WTC11 (cell line): Measurements from ENCODE around the gene HAPLN3. TPM values are rescaled to one million over a fixed set of nuclear protein-coding genes. Genes with fewer than 3 reads are reported as not detected.

Experiments
- CBFB ChIP-seq: sonication (generic); formaldehyde crosslinking; IDR thresholded peaks from 2 replicates; pipeline ENCODE4 v1.8.1; 2022; ENCODE audit warnings: mild to moderate bottlenecking, low read depth, missing genetic modification reagents
- CREM ChIP-seq: sonication (generic); formaldehyde crosslinking; IDR thresholded peaks from 2 replicates; pipeline ENCODE4 v1.8.1; 2022; ENCODE audit warnings: mild to moderate bottlenecking, missing genetic modification reagents, moderate library complexity
- ESRRA ChIP-seq: sonication (generic); formaldehyde crosslinking; IDR thresholded peaks from 2 replicates; pipeline ENCODE4 v1.8.1; 2022; ENCODE audit warnings: mild to moderate bottlenecking, missing genetic modification reagents, borderline replicate concordance
- ETV6 ChIP-seq: sonication (generic); formaldehyde crosslinking; IDR thresholded peaks from 2 replicates; pipeline ENCODE4 v1.8.1; 2022; ENCODE audit warnings: mild to moderate bottlenecking, missing genetic modification reagents
- FOXK1 ChIP-seq: sonication (generic); formaldehyde crosslinking; IDR thresholded peaks from 2 replicates; pipeline ENCODE4 v1.8.0; 2022; ENCODE audit warnings: mild to moderate bottlenecking, moderate library complexity, missing genetic modification reagents
- FOXP1 ChIP-seq: sonication (generic); formaldehyde crosslinking; IDR thresholded peaks from 2 replicates; pipeline ENCODE4 v1.8.0; 2022; ENCODE audit warnings: missing genetic modification reagents, mild to moderate bottlenecking, moderate library complexity, borderline replicate concordance
- NFYB ChIP-seq: sonication (generic); formaldehyde crosslinking; conservative IDR thresholded peaks from 2 replicates; pipeline ENCODE4 v1.8.0; 2022; ENCODE audit warnings: low read depth, missing genetic modification reagents
- NR1H2 ChIP-seq: sonication (generic); formaldehyde crosslinking; IDR thresholded peaks from 2 replicates; pipeline ENCODE4 v1.9.0; 2021; ENCODE audit warnings: mild to moderate bottlenecking, moderate library complexity, missing genetic modification reagents
- NR3C1 ChIP-seq: sonication (generic); formaldehyde crosslinking; conservative IDR thresholded peaks from 2 replicates; pipeline ENCODE4 v1.8.1; 2023; ENCODE audit warnings: low read depth, mild to moderate bottlenecking, missing genetic modification reagents
- SMAD3 ChIP-seq: sonication (generic); formaldehyde crosslinking; IDR thresholded peaks from 2 replicates; pipeline ENCODE4 v1.8.0; 2022; ENCODE audit warnings: missing genetic modification reagents, mild to moderate bottlenecking, borderline replicate concordance
- TCF7 ChIP-seq: sonication (generic); formaldehyde crosslinking; IDR thresholded peaks from 2 replicates; pipeline ENCODE4 v1.8.0; 2022; ENCODE audit warnings: mild to moderate bottlenecking, low read depth, missing genetic modification reagents, moderate library complexity
- TEAD1 ChIP-seq: sonication (generic); formaldehyde crosslinking; IDR thresholded peaks from 2 replicates; pipeline ENCODE4 v1.8.0; 2022; ENCODE audit warnings: mild to moderate bottlenecking, missing genetic modification reagents
- ZNF121 ChIP-seq: sonication (generic); formaldehyde crosslinking; IDR thresholded peaks from 2 replicates; pipeline ENCODE4 v1.8.0; 2023; ENCODE audit warnings: missing genetic modification reagents
- ZNF138 ChIP-seq: sonication (generic); formaldehyde crosslinking; conservative IDR thresholded peaks from 2 replicates; pipeline ENCODE4 v1.8.1; 2022; ENCODE audit warnings: mild to moderate bottlenecking, moderate library complexity, missing genetic modification reagents
- ZNF416 ChIP-seq: fragments of 250-450 bp; sonication (Bioruptor Pico); IDR thresholded peaks from 2 replicates; pipeline ENCODE4 v1.9.0; 2021; ENCODE audit warnings: mild to moderate bottlenecking, inconsistent platforms
- total RNA-seq: library from RNA; stranded (reverse); gene quantifications from 3 replicates; pipeline ENCODE4 v1.2.3, GENCODE V29; 2021
- TF ChIP-seq, protein P1 (sequence below): fragments of 250-450 bp; sonication (Bioruptor Pico); IDR thresholded peaks from 2 replicates; pipeline ENCODE4 v1.9.0; 2021; ENCODE audit warnings: mild to moderate bottlenecking
- TF ChIP-seq, protein P2 (sequence below): sonication (generic); formaldehyde crosslinking; IDR thresholded peaks from 2 replicates; pipeline ENCODE4 v1.8.0; 2023; ENCODE audit warnings: missing genetic modification reagents, mild to moderate bottlenecking, borderline replicate concordance
- TF ChIP-seq, protein P3 (sequence below): sonication (generic); formaldehyde crosslinking; conservative IDR thresholded peaks from 2 replicates; pipeline ENCODE4 v1.8.1; 2022; ENCODE audit warnings: mild to moderate bottlenecking, missing genetic modification reagents
- TF ChIP-seq, protein P4 (sequence below): sonication (generic); formaldehyde crosslinking; IDR thresholded peaks from 2 replicates; pipeline ENCODE4 v1.8.1; 2023; ENCODE audit warnings: mild to moderate bottlenecking, missing genetic modification reagents, moderate library complexity
- TF ChIP-seq, protein P5 (sequence below): sonication (generic); formaldehyde crosslinking; IDR thresholded peaks from 2 replicates; pipeline ENCODE4 v1.8.0; 2023; ENCODE audit warnings: mild to moderate bottlenecking, missing genetic modification reagents
- TF ChIP-seq, protein P6 (sequence below): sonication (generic); formaldehyde crosslinking; IDR thresholded peaks from 2 replicates; pipeline ENCODE4 v1.8.1; 2023; ENCODE audit warnings: mild to moderate bottlenecking, moderate library complexity, missing genetic modification reagents
- TF ChIP-seq, protein P7 (sequence below): sonication (generic); formaldehyde crosslinking; conservative IDR thresholded peaks from 2 replicates; pipeline ENCODE4 v1.8.1; 2023; ENCODE audit warnings: mild to moderate bottlenecking, low read depth, missing genetic modification reagents, moderate library complexity

HAPLN3 gene
- total RNA-seq, 1 experiment from 2014 or later, result 50.6 TPM

DNA sequence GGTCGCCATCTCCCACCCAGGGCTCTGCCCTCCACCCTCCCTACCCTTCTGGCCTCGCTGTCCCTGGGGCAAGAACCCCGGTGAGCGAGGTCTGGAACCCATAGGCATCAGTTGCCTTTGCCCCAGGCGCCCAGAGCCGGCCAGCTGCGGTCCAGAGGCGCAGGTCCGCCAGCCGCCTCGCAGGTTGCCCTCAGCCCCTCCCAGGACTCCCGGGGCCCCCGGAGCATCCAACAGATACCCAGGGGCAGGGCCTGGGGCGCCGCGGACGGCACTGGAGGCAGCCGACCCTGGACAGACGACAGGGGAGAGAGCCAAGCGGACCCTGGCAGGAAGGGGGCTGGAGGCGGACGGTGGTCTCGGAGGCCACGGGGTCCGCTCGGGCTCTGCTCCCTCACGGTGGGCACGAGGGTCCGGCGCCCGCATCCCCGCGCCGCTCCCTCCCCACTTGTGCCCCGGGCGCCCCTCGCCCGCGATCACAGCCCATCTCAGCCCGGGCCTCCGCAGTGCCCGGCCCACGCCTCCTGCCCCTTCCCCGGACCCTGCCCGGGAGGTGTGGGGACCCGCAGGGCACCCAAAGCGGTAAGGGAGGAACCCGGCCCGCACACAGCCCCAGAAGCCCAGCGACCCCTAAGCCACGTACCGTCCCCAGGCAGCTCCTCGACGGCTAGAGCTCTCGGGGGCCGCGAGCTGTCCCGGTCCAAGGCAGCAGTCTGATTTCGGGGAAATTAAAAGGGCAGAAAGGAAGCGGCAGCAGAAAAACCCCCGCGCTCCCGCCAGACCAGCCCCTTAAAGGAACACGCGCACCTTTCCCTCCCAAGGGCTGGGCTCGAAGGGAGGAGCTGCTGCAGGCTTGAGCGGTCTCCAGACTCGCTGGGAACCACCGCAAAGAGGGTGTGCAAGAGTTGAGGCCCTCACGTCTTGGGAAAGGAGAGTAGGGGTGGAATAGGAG lies at the start of gene HAPLN3 (continued):
- no peak for TF ChIP-seq NR1H2
- TF ChIP-seq ESRRA (CRISPR knock-in tag), result 0 out of 2 replicates have a peak, but pooled peaks have one; percentile 29
- TF ChIP-seq, protein P1, sequence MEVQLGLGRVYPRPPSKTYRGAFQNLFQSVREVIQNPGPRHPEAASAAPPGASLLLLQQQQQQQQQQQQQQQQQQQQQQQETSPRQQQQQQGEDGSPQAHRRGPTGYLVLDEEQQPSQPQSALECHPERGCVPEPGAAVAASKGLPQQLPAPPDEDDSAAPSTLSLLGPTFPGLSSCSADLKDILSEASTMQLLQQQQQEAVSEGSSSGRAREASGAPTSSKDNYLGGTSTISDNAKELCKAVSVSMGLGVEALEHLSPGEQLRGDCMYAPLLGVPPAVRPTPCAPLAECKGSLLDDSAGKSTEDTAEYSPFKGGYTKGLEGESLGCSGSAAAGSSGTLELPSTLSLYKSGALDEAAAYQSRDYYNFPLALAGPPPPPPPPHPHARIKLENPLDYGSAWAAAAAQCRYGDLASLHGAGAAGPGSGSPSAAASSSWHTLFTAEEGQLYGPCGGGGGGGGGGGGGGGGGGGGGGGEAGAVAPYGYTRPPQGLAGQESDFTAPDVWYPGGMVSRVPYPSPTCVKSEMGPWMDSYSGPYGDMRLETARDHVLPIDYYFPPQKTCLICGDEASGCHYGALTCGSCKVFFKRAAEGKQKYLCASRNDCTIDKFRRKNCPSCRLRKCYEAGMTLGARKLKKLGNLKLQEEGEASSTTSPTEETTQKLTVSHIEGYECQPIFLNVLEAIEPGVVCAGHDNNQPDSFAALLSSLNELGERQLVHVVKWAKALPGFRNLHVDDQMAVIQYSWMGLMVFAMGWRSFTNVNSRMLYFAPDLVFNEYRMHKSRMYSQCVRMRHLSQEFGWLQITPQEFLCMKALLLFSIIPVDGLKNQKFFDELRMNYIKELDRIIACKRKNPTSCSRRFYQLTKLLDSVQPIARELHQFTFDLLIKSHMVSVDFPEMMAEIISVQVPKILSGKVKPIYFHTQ (CRISPR knock-in tag), result no peak
- TF ChIP-seq, protein P2, sequence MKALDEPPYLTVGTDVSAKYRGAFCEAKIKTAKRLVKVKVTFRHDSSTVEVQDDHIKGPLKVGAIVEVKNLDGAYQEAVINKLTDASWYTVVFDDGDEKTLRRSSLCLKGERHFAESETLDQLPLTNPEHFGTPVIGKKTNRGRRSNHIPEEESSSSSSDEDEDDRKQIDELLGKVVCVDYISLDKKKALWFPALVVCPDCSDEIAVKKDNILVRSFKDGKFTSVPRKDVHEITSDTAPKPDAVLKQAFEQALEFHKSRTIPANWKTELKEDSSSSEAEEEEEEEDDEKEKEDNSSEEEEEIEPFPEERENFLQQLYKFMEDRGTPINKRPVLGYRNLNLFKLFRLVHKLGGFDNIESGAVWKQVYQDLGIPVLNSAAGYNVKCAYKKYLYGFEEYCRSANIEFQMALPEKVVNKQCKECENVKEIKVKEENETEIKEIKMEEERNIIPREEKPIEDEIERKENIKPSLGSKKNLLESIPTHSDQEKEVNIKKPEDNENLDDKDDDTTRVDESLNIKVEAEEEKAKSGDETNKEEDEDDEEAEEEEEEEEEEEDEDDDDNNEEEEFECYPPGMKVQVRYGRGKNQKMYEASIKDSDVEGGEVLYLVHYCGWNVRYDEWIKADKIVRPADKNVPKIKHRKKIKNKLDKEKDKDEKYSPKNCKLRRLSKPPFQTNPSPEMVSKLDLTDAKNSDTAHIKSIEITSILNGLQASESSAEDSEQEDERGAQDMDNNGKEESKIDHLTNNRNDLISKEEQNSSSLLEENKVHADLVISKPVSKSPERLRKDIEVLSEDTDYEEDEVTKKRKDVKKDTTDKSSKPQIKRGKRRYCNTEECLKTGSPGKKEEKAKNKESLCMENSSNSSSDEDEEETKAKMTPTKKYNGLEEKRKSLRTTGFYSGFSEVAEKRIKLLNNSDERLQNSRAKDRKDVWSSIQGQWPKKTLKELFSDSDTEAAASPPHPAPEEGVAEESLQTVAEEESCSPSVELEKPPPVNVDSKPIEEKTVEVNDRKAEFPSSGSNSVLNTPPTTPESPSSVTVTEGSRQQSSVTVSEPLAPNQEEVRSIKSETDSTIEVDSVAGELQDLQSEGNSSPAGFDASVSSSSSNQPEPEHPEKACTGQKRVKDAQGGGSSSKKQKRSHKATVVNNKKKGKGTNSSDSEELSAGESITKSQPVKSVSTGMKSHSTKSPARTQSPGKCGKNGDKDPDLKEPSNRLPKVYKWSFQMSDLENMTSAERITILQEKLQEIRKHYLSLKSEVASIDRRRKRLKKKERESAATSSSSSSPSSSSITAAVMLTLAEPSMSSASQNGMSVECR (CRISPR knock-in tag), result peak; percentile 37; the same call in 1 of the 2 replicates
- TF ChIP-seq TEAD1 (CRISPR knock-in tag), result no peak
- TF ChIP-seq, protein P3, sequence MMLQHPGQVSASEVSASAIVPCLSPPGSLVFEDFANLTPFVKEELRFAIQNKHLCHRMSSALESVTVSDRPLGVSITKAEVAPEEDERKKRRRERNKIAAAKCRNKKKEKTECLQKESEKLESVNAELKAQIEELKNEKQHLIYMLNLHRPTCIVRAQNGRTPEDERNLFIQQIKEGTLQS (CRISPR knock-in tag), result no peak
- no peak for TF ChIP-seq CBFB
- no peak for TF ChIP-seq NFYB (CRISPR knock-in tag)
- no peak for TF ChIP-seq ZNF138
- TF ChIP-seq TCF7 (CRISPR knock-in tag), result no peak
- TF ChIP-seq FOXK1, result no peak
- no peak for TF ChIP-seq ZNF121
- TF ChIP-seq FOXP1 (CRISPR knock-in tag), result no peak; the same call in 1 of the 2 replicates
- TF ChIP-seq, protein P4, sequence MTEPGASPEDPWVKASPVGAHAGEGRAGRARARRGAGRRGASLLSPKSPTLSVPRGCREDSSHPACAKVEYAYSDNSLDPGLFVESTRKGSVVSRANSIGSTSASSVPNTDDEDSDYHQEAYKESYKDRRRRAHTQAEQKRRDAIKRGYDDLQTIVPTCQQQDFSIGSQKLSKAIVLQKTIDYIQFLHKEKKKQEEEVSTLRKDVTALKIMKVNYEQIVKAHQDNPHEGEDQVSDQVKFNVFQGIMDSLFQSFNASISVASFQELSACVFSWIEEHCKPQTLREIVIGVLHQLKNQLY (CRISPR knock-in tag), result no peak; the same call in 1 of the 2 replicates
- TF ChIP-seq, protein P5, sequence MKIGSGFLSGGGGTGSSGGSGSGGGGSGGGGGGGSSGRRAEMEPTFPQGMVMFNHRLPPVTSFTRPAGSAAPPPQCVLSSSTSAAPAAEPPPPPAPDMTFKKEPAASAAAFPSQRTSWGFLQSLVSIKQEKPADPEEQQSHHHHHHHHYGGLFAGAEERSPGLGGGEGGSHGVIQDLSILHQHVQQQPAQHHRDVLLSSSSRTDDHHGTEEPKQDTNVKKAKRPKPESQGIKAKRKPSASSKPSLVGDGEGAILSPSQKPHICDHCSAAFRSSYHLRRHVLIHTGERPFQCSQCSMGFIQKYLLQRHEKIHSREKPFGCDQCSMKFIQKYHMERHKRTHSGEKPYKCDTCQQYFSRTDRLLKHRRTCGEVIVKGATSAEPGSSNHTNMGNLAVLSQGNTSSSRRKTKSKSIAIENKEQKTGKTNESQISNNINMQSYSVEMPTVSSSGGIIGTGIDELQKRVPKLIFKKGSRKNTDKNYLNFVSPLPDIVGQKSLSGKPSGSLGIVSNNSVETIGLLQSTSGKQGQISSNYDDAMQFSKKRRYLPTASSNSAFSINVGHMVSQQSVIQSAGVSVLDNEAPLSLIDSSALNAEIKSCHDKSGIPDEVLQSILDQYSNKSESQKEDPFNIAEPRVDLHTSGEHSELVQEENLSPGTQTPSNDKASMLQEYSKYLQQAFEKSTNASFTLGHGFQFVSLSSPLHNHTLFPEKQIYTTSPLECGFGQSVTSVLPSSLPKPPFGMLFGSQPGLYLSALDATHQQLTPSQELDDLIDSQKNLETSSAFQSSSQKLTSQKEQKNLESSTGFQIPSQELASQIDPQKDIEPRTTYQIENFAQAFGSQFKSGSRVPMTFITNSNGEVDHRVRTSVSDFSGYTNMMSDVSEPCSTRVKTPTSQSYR (CRISPR knock-in tag), result no peak
- peak; percentile 72; the same call in 1 of the 2 replicates for TF ChIP-seq ETV6 (CRISPR knock-in tag)
- TF ChIP-seq CREM (CRISPR knock-in tag), result peak; percentile 82
- peak; percentile 75; the same call in 1 of the 2 replicates for TF ChIP-seq ZNF416
- TF ChIP-seq SMAD3 (CRISPR knock-in tag), result no peak
- TF ChIP-seq, protein P6, sequence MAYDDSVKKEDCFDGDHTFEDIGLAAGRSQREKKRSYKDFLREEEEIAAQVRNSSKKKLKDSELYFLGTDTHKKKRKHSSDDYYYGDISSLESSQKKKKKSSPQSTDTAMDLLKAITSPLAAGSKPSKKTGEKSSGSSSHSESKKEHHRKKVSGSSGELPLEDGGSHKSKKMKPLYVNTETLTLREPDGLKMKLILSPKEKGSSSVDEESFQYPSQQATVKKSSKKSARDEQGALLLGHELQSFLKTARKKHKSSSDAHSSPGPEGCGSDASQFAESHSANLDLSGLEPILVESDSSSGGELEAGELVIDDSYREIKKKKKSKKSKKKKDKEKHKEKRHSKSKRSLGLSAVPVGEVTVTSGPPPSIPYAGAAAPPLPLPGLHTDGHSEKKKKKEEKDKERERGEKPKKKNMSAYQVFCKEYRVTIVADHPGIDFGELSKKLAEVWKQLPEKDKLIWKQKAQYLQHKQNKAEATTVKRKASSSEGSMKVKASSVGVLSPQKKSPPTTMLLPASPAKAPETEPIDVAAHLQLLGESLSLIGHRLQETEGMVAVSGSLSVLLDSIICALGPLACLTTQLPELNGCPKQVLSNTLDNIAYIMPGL (CRISPR knock-in tag), result peak; percentile 81
- TF ChIP-seq, protein P7, sequence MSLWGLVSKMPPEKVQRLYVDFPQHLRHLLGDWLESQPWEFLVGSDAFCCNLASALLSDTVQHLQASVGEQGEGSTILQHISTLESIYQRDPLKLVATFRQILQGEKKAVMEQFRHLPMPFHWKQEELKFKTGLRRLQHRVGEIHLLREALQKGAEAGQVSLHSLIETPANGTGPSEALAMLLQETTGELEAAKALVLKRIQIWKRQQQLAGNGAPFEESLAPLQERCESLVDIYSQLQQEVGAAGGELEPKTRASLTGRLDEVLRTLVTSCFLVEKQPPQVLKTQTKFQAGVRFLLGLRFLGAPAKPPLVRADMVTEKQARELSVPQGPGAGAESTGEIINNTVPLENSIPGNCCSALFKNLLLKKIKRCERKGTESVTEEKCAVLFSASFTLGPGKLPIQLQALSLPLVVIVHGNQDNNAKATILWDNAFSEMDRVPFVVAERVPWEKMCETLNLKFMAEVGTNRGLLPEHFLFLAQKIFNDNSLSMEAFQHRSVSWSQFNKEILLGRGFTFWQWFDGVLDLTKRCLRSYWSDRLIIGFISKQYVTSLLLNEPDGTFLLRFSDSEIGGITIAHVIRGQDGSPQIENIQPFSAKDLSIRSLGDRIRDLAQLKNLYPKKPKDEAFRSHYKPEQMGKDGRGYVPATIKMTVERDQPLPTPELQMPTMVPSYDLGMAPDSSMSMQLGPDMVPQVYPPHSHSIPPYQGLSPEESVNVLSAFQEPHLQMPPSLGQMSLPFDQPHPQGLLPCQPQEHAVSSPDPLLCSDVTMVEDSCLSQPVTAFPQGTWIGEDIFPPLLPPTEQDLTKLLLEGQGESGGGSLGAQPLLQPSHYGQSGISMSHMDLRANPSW (CRISPR knock-in tag), result no peak
- no peak for TF ChIP-seq NR3C1 (CRISPR knock-in tag)
